Islet precursor cell (in vitro differentiated cells): ENCODE results near the gene CTNNBL1.
A peak's percentile ranks its signal among the peaks of the same experiment; 100 is the strongest.

Experiments used
- DNase-seq: peaks from one replicate; pipeline ENCODE4 v3.0.0-alpha.2; 2018

Gene CTNNBL1

GRCh38 chr20:37742131-37742530, 48.3 kb downstream of the CTNNBL1 start:
- no peak for DNase-seq

- no peak for DNase-seq
Measured at GRCh38 chr20:37744347-37744746, 50.5 kb downstream of the CTNNBL1 start.

GRCh38 chr20:37745553-37745952, 51.7 kb downstream of the CTNNBL1 start:
- no peak for DNase-seq

- DNase-seq, result no peak
Measured at GRCh38 chr20:37748015-37748414, 54.2 kb downstream of the CTNNBL1 start.

- no peak for DNase-seq
Measured at GRCh38 chr20:37749218-37749617, 55.4 kb downstream of the CTNNBL1 start.

- DNase-seq, result no peak
Measured at GRCh38 chr20:37749620-37750403, 56.0 kb downstream of the CTNNBL1 start.

- no peak for DNase-seq
Measured at GRCh38 chr20:37755665-37756064, 61.8 kb downstream of the CTNNBL1 start.

GRCh38 chr20:37756234-37756633, 62.4 kb downstream of the CTNNBL1 start:
- DNase-seq, result no peak

- no peak for DNase-seq
Measured at GRCh38 chr20:37757550-37757949, 63.7 kb downstream of the CTNNBL1 start.

- peak; percentile 62 for DNase-seq
Measured at GRCh38 chr20:37758332-37758731, 64.5 kb downstream of the CTNNBL1 start.

- no peak for DNase-seq
Measured at GRCh38 chr20:37759052-37759553, 65.3 kb downstream of the CTNNBL1 start.

- DNase-seq, result no peak
Measured at GRCh38 chr20:37759761-37760209, 66.0 kb downstream of the CTNNBL1 start.

- DNase-seq, result no peak
Measured at GRCh38 chr20:37760322-37760721, 66.5 kb downstream of the CTNNBL1 start.

GRCh38 chr20:37762716-37763485, 69.1 kb downstream of the CTNNBL1 start:
- DNase-seq, result no peak

GRCh38 chr20:37764333-37764935, 70.6 kb downstream of the CTNNBL1 start:
- no peak for DNase-seq

GRCh38 chr20:37770908-37771307, 77.1 kb downstream of the CTNNBL1 start:
- DNase-seq, result no peak

- no peak for DNase-seq
Measured at GRCh38 chr20:37773291-37773826, 79.5 kb downstream of the CTNNBL1 start.

- no peak for DNase-seq
Measured at GRCh38 chr20:37774156-37774555, 80.3 kb downstream of the CTNNBL1 start.

GRCh38 chr20:37775200-37775599, 81.4 kb downstream of the CTNNBL1 start:
- DNase-seq, result no peak

- DNase-seq, result no peak
Measured at GRCh38 chr20:37776049-37776448, 82.2 kb downstream of the CTNNBL1 start.

- DNase-seq, result no peak
Measured at GRCh38 chr20:37776526-37776925, 82.7 kb downstream of the CTNNBL1 start.

GRCh38 chr20:37777012-37777950, 83.5 kb downstream of the CTNNBL1 start:
- DNase-seq, result no peak
